Endothelial cell (in vitro differentiated cells): ENCODE results near the gene CHMP1B. TPM values are rescaled to one million over a fixed set of nuclear protein-coding genes. Genes with fewer than 3 reads are reported as not detected.
"Not testable (repeated sequence)": the region's sequence is repeated elsewhere in the genome, so short reads cannot be mapped to it uniquely, and the experiment has no call there.

Source experiments
- DNase-seq: peaks from one replicate; pipeline ENCODE4 v3.0.0; 2021; ENCODE audit warnings: low spot score
- H3K27ac Mint-ChIP-seq: one replicate; pipeline ENCODE4 v1.8.0; 2021; ENCODE audit warnings: mixed read lengths, inconsistent platforms; ENCODE audit not compliant: unreplicated experiment
- H3K27me3 Mint-ChIP-seq: one replicate; pipeline ENCODE4 v1.8.0; 2021; ENCODE audit warnings: mild to moderate bottlenecking, moderate library complexity, mixed read lengths, inconsistent platforms; ENCODE audit not compliant: unreplicated experiment
- H3K36me3 Mint-ChIP-seq: one replicate; pipeline ENCODE4 v1.8.0; 2021; ENCODE audit warnings: mild to moderate bottlenecking, low read depth, mixed read lengths, inconsistent platforms; ENCODE audit not compliant: unreplicated experiment
- H3K4me1 Mint-ChIP-seq: one replicate; pipeline ENCODE4 v1.8.0; 2021; ENCODE audit warnings: mild to moderate bottlenecking, mixed read lengths, inconsistent platforms; ENCODE audit not compliant: unreplicated experiment
- H3K4me3 Mint-ChIP-seq: one replicate; pipeline ENCODE4 v1.8.0; 2021; ENCODE audit warnings: mild to moderate bottlenecking, mixed read lengths, inconsistent platforms; ENCODE audit not compliant: unreplicated experiment
- H3K9me3 Mint-ChIP-seq: one replicate; pipeline ENCODE4 v1.8.0; 2021; ENCODE audit warnings: mixed read lengths, inconsistent platforms; ENCODE audit not compliant: unreplicated experiment
- total RNA-seq: library from RNA; stranded (reverse); fragmentation: NEBNext Ultra II Directional; extraction: Animal tissue kit (Norgen Biotek cat#: 25700); gene quantifications from one replicate; pipeline ENCODE4 v1.2.1, GENCODE V29; 2021; ENCODE audit not compliant: unreplicated experiment
- TF ChIP-seq, protein P1 (sequence below): fragments of 200-600 bp; sonication (generic); IDR thresholded peaks from one replicate; pipeline ENCODE4 v1.5.0; 2021; ENCODE audit warnings: antibody characterized with exemption; ENCODE audit not compliant: unreplicated experiment

The CHMP1B gene
- total RNA-seq, 1 donor from 2014 or later, result 38.5 TPM

- H3K27ac Mint-ChIP-seq, result no peak overlapping the region
- TF ChIP-seq, protein P1, sequence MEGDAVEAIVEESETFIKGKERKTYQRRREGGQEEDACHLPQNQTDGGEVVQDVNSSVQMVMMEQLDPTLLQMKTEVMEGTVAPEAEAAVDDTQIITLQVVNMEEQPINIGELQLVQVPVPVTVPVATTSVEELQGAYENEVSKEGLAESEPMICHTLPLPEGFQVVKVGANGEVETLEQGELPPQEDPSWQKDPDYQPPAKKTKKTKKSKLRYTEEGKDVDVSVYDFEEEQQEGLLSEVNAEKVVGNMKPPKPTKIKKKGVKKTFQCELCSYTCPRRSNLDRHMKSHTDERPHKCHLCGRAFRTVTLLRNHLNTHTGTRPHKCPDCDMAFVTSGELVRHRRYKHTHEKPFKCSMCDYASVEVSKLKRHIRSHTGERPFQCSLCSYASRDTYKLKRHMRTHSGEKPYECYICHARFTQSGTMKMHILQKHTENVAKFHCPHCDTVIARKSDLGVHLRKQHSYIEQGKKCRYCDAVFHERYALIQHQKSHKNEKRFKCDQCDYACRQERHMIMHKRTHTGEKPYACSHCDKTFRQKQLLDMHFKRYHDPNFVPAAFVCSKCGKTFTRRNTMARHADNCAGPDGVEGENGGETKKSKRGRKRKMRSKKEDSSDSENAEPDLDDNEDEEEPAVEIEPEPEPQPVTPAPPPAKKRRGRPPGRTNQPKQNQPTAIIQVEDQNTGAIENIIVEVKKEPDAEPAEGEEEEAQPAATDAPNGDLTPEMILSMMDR, result no peak
- no peak overlapping the region for H3K4me3 Mint-ChIP-seq
- peaks cover 5% of the 10 kb centered on the region for H3K4me1 Mint-ChIP-seq
- H3K27me3 Mint-ChIP-seq, result peaks cover 2% of the 10 kb centered on the region
- DNase-seq, result no peak
- peaks cover 21% of the 10 kb centered on the region for H3K36me3 Mint-ChIP-seq
- no peaks in the 10 kb centered on the region for H3K9me3 Mint-ChIP-seq
These were observed 35.4 kb downstream of the CHMP1B start for GRCh38 chr18:11886577-11887110.

DNA sequence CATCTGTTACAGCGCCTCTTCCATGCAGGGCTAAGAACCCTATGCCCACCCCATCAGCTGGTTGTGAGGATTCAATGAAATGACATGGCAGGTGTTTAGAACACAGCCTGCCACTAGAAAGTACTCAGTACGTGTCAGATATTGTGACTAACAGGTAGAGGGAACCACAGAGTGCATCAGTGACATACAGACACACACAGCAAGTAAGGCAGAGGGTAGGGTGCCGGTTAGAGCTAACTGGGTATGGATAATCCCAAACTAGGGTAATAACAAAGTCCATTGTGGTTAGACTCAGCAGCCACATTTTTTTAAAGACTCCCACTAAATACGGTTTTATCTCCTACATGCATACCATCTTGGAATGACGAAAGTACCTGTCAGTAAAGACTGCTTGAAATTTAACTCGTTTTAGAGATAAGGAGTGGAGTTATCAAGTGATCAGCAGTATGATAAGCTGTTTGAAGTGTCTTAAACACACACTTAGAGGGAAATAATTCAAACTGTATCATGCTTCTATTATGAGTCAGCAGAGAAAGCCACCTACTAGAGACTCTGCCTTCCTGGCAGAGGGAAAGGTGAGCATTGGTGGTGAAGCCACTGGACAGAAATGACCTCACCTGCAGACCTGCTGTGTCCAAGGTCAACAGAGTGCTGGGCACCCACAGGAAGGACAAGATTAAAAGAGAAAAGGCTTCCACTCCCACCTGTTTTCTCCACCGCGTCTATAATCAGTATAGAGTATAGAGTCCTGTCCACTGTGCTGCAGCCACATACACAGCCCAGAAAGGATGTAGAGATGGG, 36.3 kb downstream of the CHMP1B start:
- peaks cover 18% of the 10 kb centered on the region for H3K36me3 Mint-ChIP-seq
- H3K4me1 Mint-ChIP-seq, result peaks cover 6% of the 10 kb centered on the region
- no peaks in the 10 kb centered on the region for H3K9me3 Mint-ChIP-seq
- H3K4me3 Mint-ChIP-seq, result no peak overlapping the region
- no peak for DNase-seq
- TF ChIP-seq, protein P1, result no peak
- no peak overlapping the region for H3K27ac Mint-ChIP-seq
- H3K27me3 Mint-ChIP-seq, result peaks cover 2% of the 10 kb centered on the region

- Mint-ChIP-seq H3K27me3 (peaks cover 2% of the 10 kb centered on the region), H3K27ac (no peak overlapping the region), H3K9me3 (no peaks in the 10 kb centered on the region), H3K4me1 (peaks cover 13% of the 10 kb centered on the region), H3K4me3 (no peak overlapping the region), H3K36me3 (peaks cover 18% of the 10 kb centered on the region)
- TF ChIP-seq, protein P1, result no peak
- no peak for DNase-seq
These were observed 37.5 kb downstream of the CHMP1B start for GRCh38 chr18:11888726-11889125.

GRCh38 chr18:11889284-11889683, 38.1 kb downstream of the CHMP1B start:
- Mint-ChIP-seq H3K36me3 (peaks cover 18% of the 10 kb centered on the region), H3K9me3 (no peaks in the 10 kb centered on the region), H3K4me3 (no peak overlapping the region), H3K4me1 (peaks cover 17% of the 10 kb centered on the region), H3K27me3 (peaks cover 2% of the 10 kb centered on the region), H3K27ac (no peak overlapping the region)
- no peak for DNase-seq
- TF ChIP-seq, protein P1, result no peak

GRCh38 chr18:11891737-11892136, 40.5 kb downstream of the CHMP1B start:
- peaks cover 2% of the 10 kb centered on the region for H3K27me3 Mint-ChIP-seq
- TF ChIP-seq, protein P1, result no peak

GRCh38 chr18:11892438-11892837, 41.2 kb downstream of the CHMP1B start:
- not testable (repeated sequence) for H3K36me3 Mint-ChIP-seq, H3K27ac Mint-ChIP-seq, H3K9me3 Mint-ChIP-seq, H3K4me3 Mint-ChIP-seq, DNase-seq, H3K27me3 Mint-ChIP-seq
- peaks cover 21% of the 10 kb centered on the region for H3K4me1 Mint-ChIP-seq

More at GRCh38 chr18:11891737-11892136, 40.5 kb downstream of the CHMP1B start:
- H3K36me3 Mint-ChIP-seq, result peaks cover 14% of the 10 kb centered on the region
- no peak overlapping the region for H3K27ac Mint-ChIP-seq
- H3K4me1 Mint-ChIP-seq, result peaks cover 21% of the 10 kb centered on the region
- no peaks in the 10 kb centered on the region for H3K9me3 Mint-ChIP-seq
- no peak overlapping the region for H3K4me3 Mint-ChIP-seq
- no peak for DNase-seq
